AG04450 (cell line): Measurements from ENCODE around the gene SNX12. TPM values are rescaled to one million over a fixed set of nuclear protein-coding genes. Genes with fewer than 3 reads are reported as not detected.
"Not testable (repeated sequence)": the region's sequence is repeated elsewhere in the genome, so short reads cannot be mapped to it uniquely, and the experiment has no call there.

Experiments used
- CTCF ChIA-PET: fragments of 300-600, 350-600 bp; formaldehyde crosslinking; extraction: SDS; loops from one replicate; lab custom pipeline; 2022; ENCODE audit warnings: antibody characterized with exemption, inconsistent platforms; lab: Charles Lee
- POLR2A ChIA-PET: fragments of 350-600 bp; formaldehyde crosslinking; extraction: SDS; loops from one replicate; lab custom pipeline; 2021; ENCODE audit warnings: antibody characterized with exemption, inconsistent platforms; lab: Yijun Ruan, JAX
- DNase-seq: peaks from one replicate; pipeline ENCODE4 v3.0.0-alpha.2; 2011; ENCODE audit warnings: low read depth, low spot score
- H3K27ac ChIP-seq: one replicate; pipeline ENCODE4 v1.5.1; 2012; ENCODE audit warnings: low read depth, low read length, control low read depth
- H3K27me3 ChIP-seq: one replicate; pipeline ENCODE4 v1.6.0; 2012; ENCODE audit warnings: low read length; ENCODE audit not compliant: control insufficient read depth, insufficient read depth
- H3K4me3 ChIP-seq: 2 replicates; pipeline ENCODE4 v1.5.1; 2011; ENCODE audit warnings: mild to moderate bottlenecking, low read depth, low read length, control low read depth
- H3K9me3 ChIP-seq: 2 replicates; pipeline ENCODE4 v1.5.1; 2012; ENCODE audit warnings: low read length; ENCODE audit not compliant: control insufficient read depth, insufficient read depth
- polyA plus RNA-seq: library from polyadenylated mRNA; depleted of rRNA; stranded (reverse); fragments of >200 nt; gene quantifications from 2 replicates; pipeline ENCODE4 v1.2.3, GENCODE V29; 2011
- TF ChIP-seq, protein P1 (sequence below): IDR thresholded peaks from 2 replicates; pipeline ENCODE4 v1.5.1; 2011; ENCODE audit warnings: low read depth, low read length, control low read depth, inconsistent platforms

SNX12 gene
- polyA plus RNA-seq, 1 experiment: 77.0 TPM

DNA sequence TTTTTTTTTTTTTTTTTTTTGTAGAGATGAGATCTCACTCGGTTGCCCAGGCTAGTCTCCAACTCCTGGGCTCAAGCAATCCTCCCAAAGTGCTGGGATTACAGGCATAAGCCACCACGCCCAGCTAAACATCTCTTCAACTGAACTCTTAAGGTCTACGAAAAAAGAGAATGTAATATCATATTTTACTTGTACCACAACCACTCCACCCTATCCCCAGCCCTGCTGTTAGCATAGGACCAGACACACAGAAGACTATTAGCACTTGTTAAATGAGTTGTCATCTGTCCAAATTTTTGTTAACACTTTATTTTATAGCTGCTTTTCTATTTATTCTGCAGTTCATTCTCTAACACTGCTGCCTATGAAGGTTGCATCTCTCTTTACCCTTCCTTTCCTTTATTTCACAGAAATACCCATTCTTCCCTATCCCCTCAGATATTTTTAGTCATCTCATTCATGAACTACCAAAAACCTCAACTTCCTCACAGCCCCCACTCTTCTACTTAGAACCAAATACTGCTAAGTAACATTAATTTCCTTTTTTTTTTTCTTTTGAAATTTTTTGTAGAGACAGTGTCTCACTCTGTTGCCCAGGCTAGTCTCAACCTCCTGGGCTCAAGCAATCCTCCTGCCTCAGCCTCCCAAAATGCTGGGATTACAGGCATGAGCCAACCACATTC lies 10.1 kb downstream of the SNX12 start:
- H3K27ac ChIP-seq: no peak overlapping the region
- no peaks in the 10 kb centered on the region for H3K9me3 ChIP-seq
- H3K27me3 ChIP-seq: no peaks in the 10 kb centered on the region
- CTCF ChIA-PET: no interaction called here
- H3K4me3 ChIP-seq: no peak overlapping the region
- DNase-seq: no peak
- POLR2A ChIA-PET: interaction anchor here (0.6 kb wide), 1 partner anchor 1127 kb away, joined by 12 read pairs; no protein-coding TSS in a partner anchor
- TF ChIP-seq, protein P1, sequence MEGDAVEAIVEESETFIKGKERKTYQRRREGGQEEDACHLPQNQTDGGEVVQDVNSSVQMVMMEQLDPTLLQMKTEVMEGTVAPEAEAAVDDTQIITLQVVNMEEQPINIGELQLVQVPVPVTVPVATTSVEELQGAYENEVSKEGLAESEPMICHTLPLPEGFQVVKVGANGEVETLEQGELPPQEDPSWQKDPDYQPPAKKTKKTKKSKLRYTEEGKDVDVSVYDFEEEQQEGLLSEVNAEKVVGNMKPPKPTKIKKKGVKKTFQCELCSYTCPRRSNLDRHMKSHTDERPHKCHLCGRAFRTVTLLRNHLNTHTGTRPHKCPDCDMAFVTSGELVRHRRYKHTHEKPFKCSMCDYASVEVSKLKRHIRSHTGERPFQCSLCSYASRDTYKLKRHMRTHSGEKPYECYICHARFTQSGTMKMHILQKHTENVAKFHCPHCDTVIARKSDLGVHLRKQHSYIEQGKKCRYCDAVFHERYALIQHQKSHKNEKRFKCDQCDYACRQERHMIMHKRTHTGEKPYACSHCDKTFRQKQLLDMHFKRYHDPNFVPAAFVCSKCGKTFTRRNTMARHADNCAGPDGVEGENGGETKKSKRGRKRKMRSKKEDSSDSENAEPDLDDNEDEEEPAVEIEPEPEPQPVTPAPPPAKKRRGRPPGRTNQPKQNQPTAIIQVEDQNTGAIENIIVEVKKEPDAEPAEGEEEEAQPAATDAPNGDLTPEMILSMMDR: no peak

DNA sequence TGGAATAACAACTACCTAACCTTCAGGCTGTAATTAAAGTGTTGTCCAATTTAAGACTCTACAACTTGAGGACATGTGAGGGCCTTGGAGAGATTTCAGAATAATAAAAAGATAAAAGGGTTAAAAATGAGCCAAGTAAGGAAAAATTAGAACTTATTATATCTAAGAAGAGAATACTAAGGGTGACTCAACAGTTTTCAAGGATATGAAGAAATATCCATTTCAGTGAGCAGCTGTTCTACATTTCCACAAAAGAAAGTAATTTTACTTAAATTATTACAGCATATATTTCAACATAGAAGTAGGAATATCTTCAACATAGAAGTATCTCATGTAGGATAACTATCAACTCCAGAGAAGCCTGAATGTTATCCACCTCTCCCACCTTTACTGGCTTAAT lies 11.3 kb downstream of the SNX12 start:
- H3K4me3 ChIP-seq: no peak overlapping the region
- H3K27ac ChIP-seq: peak overlapping the region; percentile 39
- no peaks in the 10 kb centered on the region for H3K9me3 ChIP-seq
- no peak for DNase-seq
- ChIA-PET POLR2A (no interaction called here), CTCF (no interaction called here)
- TF ChIP-seq, protein P1: no peak
- no peaks in the 10 kb centered on the region for H3K27me3 ChIP-seq

DNA sequence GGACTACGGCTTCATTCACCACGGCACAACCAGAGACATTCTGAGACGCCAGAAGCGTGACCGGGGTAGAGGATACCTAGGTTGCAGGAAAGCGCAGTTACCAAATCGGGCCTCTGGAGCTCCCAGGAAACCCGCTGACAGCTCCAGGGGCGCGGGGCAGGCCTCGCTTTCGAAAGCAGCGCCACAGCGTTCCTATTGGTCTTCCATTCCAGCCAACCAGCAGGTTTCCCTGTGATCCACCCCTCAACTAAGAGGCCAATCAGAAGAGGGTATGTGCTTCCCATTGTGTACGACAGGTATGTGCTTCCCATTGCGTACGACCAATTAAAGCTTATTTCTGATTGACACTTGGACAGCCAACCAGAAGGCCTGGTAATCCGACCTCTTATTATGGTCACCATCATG lies 14.9 kb downstream of the SNX12 start:
- no peak for DNase-seq
- ChIA-PET POLR2A (no interaction called here), CTCF (no interaction called here)
- Histone ChIP-seq H3K9me3 (no peaks in the 10 kb centered on the region), H3K27me3 (no peaks in the 10 kb centered on the region), H3K27ac (no peak overlapping the region), H3K4me3 (no peak overlapping the region)
- TF ChIP-seq, protein P1: no peak

DNA sequence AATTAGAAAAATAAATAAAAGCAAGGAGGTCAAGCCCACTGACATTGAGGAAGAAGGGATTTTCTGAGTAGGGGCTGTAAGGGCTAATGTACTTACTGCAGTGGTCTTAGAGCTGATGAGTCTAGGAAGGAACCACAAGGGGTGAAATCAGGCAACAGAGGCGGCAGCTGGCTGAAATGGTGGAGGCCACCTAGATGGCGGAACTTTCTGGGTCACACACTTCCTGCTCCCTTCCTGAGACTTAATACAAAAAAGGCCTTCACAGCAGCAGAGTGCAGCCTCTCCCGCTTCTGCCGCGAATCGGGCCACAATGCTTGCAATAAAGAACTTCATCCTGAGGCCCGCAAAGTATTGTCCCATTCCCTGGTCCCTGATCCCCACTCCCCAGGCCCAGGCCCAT lies 15.4 kb downstream of the SNX12 start:
- TF ChIP-seq, protein P1: no peak
- DNase-seq: no peak
- Histone ChIP-seq H3K27ac (no peak overlapping the region), H3K27me3 (no peaks in the 10 kb centered on the region), H3K4me3 (no peak overlapping the region), H3K9me3 (no peaks in the 10 kb centered on the region)
- ChIA-PET CTCF (no interaction called here), POLR2A (no interaction called here)

DNA sequence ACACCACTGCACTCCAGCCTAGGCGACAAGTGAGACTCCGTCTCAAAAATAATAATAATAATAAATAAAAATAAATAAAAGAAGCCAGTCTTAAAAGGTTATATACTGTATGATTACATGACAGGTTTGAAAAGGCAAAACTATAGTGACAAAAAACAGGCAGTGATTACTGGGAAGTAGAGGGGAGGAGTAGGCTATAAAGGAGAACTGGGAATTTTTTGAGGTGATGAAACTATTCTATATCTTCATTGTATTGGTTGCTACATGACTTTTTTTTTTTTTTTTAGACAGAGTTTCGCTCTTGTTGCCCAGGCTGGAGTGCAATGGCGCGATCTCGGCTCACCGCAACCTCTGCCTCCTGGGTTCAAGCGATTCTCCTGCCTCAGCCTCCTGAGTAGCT lies 20.2 kb downstream of the SNX12 start:
- DNase-seq: not testable (repeated sequence)

More for the DNA sequence above, 20.2 kb downstream of the SNX12 start:
- POLR2A ChIA-PET, H3K27ac ChIP-seq, H3K9me3 ChIP-seq, H3K27me3 ChIP-seq, H3K4me3 ChIP-seq, CTCF ChIA-PET: not testable (repeated sequence)
